ENCODE data around the gene ACADSB.

Gene ACADSB

DNA sequence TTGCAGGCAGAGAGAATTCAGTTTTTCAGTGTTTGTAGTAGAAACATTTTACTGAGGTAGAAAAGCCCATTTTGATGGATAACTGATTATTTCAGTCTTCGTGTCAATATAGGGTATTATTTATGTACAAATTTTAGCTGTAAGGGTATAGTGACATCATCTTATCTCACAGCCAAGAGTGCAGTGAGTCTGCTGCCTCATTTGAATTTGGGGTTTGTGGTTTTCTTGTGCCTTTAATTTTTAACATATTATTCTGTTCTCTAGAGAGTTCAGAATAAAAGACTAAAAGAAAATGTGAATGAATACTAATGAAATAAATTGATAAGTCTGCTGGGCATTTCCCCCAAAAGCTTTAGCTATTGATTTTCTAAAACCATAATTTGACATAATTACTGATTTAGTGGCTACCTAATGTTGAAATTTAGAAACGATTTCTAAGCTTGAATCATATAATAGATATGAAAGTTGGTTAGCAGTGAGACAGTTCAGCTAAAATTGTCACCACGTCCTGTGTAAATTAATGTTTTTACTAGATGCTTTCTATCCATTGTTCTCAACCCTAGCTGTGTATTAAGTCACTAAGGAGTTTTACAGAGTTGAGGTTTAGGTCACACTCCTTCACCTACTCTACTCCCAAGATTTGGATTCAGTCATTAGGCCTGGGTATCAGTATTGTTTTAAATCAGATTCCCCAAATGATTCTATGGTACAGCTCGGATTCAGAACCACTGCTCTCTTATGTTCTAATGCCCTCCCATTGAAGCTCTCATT lies 37.3 kb downstream of the ACADSB start:
- no peak overlapping the region for H3K4me3 ChIP-seq (ENCODE audit: low read length)
- TF ChIP-seq, protein P1, sequence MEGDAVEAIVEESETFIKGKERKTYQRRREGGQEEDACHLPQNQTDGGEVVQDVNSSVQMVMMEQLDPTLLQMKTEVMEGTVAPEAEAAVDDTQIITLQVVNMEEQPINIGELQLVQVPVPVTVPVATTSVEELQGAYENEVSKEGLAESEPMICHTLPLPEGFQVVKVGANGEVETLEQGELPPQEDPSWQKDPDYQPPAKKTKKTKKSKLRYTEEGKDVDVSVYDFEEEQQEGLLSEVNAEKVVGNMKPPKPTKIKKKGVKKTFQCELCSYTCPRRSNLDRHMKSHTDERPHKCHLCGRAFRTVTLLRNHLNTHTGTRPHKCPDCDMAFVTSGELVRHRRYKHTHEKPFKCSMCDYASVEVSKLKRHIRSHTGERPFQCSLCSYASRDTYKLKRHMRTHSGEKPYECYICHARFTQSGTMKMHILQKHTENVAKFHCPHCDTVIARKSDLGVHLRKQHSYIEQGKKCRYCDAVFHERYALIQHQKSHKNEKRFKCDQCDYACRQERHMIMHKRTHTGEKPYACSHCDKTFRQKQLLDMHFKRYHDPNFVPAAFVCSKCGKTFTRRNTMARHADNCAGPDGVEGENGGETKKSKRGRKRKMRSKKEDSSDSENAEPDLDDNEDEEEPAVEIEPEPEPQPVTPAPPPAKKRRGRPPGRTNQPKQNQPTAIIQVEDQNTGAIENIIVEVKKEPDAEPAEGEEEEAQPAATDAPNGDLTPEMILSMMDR (conservative IDR thresholded peaks at IDR 0.05; ENCODE audit: low read length), result no peak
- no peak for DNase-seq (ENCODE audit: low read depth)

DNA sequence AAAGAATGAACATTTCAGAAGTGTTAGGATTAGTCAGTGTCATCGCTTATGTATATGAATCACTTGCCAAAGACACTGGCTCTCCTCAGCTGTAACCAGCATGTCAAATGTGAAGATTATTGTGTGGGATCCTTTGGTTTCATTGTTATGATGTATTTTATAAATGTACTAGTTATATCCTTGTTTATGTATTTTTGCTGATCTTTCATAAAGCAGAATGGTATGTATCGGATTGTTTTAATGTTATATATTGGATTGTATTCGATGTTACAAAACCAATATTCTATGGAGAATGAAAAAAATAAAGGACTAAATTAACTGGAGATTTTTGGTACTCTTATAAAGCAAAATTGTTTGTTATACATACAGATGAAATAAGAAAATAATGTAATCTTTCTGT lies 49.2 kb downstream of the ACADSB start:
- no peak overlapping the region for H3K4me3 ChIP-seq (ENCODE audit: low read length)
- no peak for DNase-seq (ENCODE audit: low read depth)
- TF ChIP-seq, protein P1 (conservative IDR thresholded peaks at IDR 0.05; ENCODE audit: low read length), result no peak

DNA sequence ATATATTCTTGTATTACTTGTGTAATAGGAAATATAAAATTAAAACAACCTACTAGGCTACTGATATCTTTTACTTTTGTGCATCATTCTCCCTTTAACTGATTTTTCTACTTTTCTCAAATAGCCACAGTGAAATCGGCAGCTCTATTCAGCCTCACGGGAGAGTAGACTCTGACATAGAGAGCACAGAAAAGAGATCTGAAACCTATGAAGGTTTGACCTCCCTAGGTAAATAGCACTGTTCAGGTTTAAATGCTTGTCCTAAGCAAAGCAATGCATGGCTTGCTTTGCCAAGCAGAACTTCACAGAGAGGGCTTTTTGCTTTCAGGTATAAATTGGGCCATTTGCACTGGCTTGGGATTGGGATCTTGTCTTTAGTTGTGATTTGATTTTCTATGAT lies 53.1 kb downstream of the ACADSB start:
- DNase-seq (ENCODE audit: low read depth), result no peak
- no peak overlapping the region for H3K4me3 ChIP-seq (ENCODE audit: low read length)
- TF ChIP-seq, protein P1 (conservative IDR thresholded peaks at IDR 0.05; ENCODE audit: low read length), result no peak

DNA sequence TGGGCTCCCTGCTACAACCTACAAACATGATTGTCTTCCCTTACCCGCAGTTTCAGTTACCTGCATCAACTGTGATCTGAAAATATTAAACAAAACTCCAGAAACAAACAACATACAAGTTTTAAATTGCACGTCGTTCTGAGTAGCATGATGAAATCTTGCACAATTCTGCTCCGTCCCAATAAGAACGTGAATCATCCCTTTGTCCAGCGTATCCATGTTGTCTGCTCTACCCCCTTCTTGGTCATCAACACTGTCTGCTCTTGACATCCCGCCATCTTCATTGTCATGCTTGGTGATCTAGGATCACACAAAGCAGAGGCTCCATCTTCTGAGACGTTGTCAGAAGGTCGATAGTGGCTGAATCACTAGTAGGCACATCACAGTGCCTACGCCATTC lies 53.9 kb downstream of the ACADSB start:
- no peak overlapping the region for H3K4me3 ChIP-seq (ENCODE audit: low read length)
- TF ChIP-seq, protein P1 (conservative IDR thresholded peaks at IDR 0.05; ENCODE audit: low read length), result no peak
- no peak for DNase-seq (ENCODE audit: low read depth)

DNA sequence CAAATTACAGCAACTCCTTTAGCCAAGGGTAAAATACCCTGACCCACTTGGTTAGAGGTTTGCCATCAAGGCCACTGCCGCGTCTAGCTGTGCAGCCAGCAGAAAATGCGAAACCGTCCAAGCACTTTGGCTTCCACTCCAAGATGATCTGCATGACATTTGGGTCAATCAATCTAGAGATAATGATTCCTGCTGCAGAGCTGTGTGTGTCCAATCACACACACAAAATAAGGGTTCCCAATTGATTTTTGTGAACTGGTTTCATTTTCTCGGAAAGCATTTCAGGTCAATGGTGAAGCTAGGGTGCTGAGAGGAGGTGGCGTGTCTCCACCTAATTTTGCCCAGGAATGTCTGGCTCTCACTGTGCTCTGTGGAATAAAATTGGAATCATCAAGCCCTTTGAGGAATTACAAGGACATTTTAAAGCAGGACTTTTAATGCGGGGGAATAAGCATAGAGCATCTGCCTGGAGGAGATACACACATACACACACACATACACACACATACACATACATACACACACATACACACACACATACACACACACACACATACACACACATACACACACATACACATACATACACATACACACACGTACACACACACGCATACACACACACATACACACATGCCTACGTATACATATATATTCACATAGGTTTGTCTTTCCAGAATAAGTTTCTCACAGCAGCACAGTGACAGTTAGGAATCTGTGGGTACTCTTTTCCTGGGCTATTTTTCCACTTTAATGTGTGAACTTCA lies 59.5 kb downstream of the ACADSB start:
- TF ChIP-seq, protein P1 (conservative IDR thresholded peaks at IDR 0.05; ENCODE audit: low read length), result no peak

DNA sequence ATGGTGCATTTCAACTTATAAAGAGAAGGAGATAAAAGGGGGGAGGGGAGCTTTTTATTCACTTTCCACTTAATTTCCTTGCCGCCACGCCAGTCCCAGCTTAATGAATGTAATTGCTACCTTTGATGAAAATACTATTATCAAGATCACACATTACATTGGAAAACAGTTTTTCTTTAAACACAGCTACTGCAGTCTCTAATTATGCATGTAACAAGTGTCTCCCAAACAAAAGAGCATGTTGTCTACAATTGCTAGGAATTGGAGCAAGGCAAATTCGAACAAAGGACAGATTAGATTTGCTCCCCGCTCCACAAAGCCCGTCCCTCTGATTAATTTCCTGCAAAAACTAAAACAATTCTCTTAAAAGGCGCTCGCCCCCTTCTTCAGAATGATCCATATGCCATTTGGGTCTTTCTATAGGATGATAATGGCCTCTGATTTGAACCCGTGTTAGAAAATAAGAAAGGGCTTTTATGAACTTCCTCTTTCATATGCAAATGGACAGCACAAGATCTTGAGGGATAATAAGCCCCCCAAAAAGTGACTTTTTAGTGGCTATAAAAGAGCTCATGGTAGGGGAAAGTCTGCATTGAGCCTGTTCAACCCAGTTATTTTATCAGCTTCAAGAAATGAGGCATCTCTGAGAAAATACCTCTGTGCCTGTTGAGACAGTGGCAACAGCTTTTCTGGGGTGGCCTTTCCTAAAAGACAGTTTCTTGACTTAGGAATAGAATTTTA lies 60.6 kb downstream of the ACADSB start:
- no peak for DNase-seq (ENCODE audit: low read depth)
- TF ChIP-seq, protein P1 (conservative IDR thresholded peaks at IDR 0.05; ENCODE audit: low read length), result no peak
- H3K4me3 ChIP-seq (ENCODE audit: low read length), result no peak overlapping the region

More for the DNA sequence above, 59.5 kb downstream of the ACADSB start:
- no peak for DNase-seq (ENCODE audit: low read depth)
- H3K4me3 ChIP-seq (ENCODE audit: low read length), result no peak overlapping the region
